ENCODE measurements around the gene SLC28A3.

The SLC28A3 gene

DNA sequence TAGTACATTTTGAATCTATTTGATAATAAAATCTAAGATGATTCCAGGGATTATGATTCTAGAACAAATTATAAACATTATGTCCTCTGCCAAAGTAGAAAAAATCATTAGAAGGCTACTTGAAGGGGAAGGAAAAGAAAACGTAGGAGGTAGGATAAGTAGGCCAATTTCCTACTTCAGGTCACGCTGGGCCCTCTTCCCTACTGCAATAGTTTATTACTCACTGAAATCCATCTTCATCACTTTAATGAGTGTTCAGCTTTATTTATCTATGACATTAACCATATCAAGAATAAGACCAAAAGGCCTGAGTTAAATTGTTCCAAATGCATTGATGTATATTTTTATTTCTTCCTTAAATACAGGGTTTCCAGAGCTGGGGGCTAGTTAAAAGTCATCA is 21.6 kb downstream of the SLC28A3 start:
- Histone ChIP-seq H3K27me3 (replicated peaks; ENCODE audit: control insufficient read depth, insufficient read depth, low read length) (no peaks in the 10 kb centered on the region), H3K4me3 (replicated peaks; ENCODE audit: low read depth, low read length) (no peak overlapping the region), H3K36me3 (ENCODE audit: control insufficient read depth, insufficient read depth, low read length) (no peaks in the 10 kb centered on the region)
- DNase-seq (ENCODE audit: extremely low read depth, insufficient read length), result no peak
- no peak for TF ChIP-seq CTCF (IDR thresholded peaks at IDR 0.05; ENCODE audit: insufficient read depth, low read length, poor library complexity, severe bottlenecking)

DNA sequence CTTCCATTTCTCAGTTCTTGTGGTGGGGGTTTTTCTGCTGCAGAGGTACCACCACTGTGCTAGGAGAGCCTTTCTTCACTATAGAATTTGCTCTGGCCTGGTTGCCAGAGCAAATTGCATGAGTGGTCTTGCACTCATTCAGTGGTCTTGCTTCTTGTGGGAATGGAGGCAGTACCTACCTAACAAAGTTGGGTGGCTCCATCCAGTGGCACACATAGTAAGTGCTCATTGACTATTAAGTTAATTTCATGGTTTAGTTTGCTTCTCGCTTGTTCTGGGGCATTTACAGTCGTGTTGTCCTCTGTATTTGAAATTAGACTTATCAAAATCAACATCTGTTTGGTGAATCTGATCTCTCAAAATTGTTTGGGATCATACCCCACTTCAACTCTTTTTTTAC is 23.0 kb downstream of the SLC28A3 start:
- TF ChIP-seq CTCF (IDR thresholded peaks at IDR 0.05; ENCODE audit: insufficient read depth, low read length, poor library complexity, severe bottlenecking), result peak; percentile 38
- no peaks in the 10 kb centered on the region for H3K36me3 ChIP-seq (ENCODE audit: control insufficient read depth, insufficient read depth, low read length)
- DNase-seq (ENCODE audit: extremely low read depth, insufficient read length), result no peak

DNA sequence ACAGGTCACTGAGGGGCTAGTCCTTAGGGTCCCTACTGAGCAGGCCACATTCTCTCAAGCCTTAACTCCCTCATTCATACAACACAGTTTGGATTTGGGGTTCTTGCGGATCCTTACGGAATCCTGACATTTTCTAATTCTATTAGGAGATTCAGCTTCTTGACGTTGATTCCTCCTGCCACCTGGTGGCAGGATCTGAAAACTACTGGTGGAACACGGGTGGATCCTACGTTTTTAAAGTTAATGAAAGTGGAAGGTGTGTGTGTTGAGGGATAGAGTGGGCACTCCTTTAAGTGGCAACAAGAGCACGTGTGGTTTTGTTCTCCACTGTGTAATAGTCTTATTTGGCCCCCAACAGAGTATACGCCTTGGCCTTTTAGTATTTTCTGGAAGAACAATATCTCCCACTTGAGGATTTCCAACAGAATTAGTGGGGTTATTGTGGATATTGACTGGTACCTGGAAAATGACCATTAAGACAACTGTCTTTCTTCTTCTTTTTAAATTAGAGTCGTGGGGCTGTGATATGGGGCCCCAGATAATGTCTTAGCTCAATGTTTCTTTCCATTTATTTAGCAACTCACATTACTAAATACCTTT is 25.2 kb downstream of the SLC28A3 start:
- no peak for DNase-seq (ENCODE audit: extremely low read depth, insufficient read length)
- peak; percentile 80 for TF ChIP-seq CTCF (IDR thresholded peaks at IDR 0.05; ENCODE audit: insufficient read depth, low read length, poor library complexity, severe bottlenecking)
- Histone ChIP-seq H3K36me3 (ENCODE audit: control insufficient read depth, insufficient read depth, low read length) (no peaks in the 10 kb centered on the region), H3K27me3 (replicated peaks; ENCODE audit: control insufficient read depth, insufficient read depth, low read length) (no peaks in the 10 kb centered on the region), H3K4me3 (replicated peaks; ENCODE audit: low read depth, low read length) (no peak overlapping the region)

More for the DNA sequence above, 23.0 kb downstream of the SLC28A3 start:
- no peak overlapping the region for H3K4me3 ChIP-seq (replicated peaks; ENCODE audit: low read depth, low read length)
- H3K27me3 ChIP-seq (replicated peaks; ENCODE audit: control insufficient read depth, insufficient read depth, low read length), result no peaks in the 10 kb centered on the region

DNA sequence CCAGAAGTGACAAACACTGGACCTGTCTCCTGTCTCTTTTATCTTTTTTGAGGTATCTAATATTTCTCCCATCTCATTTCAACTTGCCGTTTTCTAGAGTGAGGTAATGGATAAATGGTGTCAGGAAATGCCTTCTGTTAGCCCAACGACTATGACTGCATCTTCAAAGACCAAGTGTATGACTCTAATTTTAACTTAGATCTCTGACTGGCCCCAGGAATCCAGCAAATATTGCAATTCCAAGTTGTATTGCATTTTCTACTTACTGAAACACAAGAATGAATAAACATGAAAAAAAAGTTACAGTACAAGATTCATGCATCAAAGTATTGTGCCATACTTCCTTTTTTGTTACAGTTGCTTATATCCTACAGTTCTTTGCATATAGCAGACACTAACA is 26.3 kb downstream of the SLC28A3 start:
- TF ChIP-seq CTCF (IDR thresholded peaks at IDR 0.05; ENCODE audit: insufficient read depth, low read length, poor library complexity, severe bottlenecking), result no peak
- DNase-seq (ENCODE audit: extremely low read depth, insufficient read length), result no peak
- Histone ChIP-seq H3K36me3 (ENCODE audit: control insufficient read depth, insufficient read depth, low read length) (no peaks in the 10 kb centered on the region), H3K27me3 (replicated peaks; ENCODE audit: control insufficient read depth, insufficient read depth, low read length) (no peaks in the 10 kb centered on the region), H3K4me3 (replicated peaks; ENCODE audit: low read depth, low read length) (no peak overlapping the region)

DNA sequence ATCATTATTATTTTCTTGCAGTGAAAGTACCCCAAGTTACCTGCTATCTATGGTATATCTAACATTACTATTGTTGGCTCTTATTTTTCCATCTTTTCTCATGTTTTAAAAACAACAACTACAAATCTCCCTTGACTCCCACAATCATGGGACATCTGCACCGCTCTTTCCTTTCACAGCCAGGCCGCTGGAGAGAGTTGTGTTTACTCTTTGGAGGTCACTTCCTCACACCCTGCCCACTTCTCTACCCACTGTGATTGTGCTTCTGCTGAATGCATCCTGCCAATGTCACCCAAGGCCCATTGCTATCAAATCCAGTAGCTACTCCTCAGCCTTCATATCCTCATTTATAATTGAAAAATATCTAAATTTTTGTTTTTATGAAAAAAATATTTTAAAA is 29.7 kb downstream of the SLC28A3 start:
- no peaks in the 10 kb centered on the region for H3K36me3 ChIP-seq (ENCODE audit: control insufficient read depth, insufficient read depth, low read length)
- TF ChIP-seq CTCF (IDR thresholded peaks at IDR 0.05; ENCODE audit: insufficient read depth, low read length, poor library complexity, severe bottlenecking), result no peak
- no peaks in the 10 kb centered on the region for H3K27me3 ChIP-seq (replicated peaks; ENCODE audit: control insufficient read depth, insufficient read depth, low read length)
- H3K4me3 ChIP-seq (replicated peaks; ENCODE audit: low read depth, low read length), result no peak overlapping the region
- DNase-seq (ENCODE audit: extremely low read depth, insufficient read length), result no peak
